GM12865 (cell line): ENCODE results near the gene TIMM44.

Experiments
- DNase-seq: peaks from one replicate; pipeline ENCODE4 v3.0.0; 2010; ENCODE audit warnings: low read depth
- H3K4me3 ChIP-seq: 2 replicates; pipeline ENCODE4 v1.5.1; 2011; ENCODE audit warnings: mild to moderate bottlenecking, low read depth, low read length, control low read depth
- TF ChIP-seq, protein P1 (sequence below): IDR thresholded peaks from 2 replicates; pipeline ENCODE4 v1.5.1; 2011; ENCODE audit warnings: low read length, control low read depth, low read depth, inconsistent platforms; ENCODE audit not compliant: insufficient read depth; ENCODE audit errors: missing control alignments

Gene TIMM44

DNA sequence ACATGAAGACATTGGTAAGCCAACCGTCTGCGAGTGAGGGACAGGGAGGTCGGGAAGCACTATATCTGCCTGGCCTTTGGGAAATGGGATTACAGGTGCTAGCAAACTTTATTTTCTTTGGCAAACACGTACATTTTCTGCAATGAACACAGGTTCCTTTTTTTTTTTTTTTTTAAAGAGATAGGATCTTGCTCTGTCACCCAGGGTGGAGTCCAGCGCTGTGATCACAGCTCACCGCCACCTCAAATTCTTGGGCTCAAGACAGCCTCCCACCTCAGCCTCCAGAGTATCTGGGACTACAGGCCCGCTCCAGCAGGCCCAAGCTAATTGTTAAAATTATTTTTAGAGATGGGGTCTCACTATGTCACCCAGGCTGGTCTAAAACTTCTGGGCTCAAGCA lies 37.7 kb upstream of the TIMM44 start:
- no peak for DNase-seq
- TF ChIP-seq, protein P1, sequence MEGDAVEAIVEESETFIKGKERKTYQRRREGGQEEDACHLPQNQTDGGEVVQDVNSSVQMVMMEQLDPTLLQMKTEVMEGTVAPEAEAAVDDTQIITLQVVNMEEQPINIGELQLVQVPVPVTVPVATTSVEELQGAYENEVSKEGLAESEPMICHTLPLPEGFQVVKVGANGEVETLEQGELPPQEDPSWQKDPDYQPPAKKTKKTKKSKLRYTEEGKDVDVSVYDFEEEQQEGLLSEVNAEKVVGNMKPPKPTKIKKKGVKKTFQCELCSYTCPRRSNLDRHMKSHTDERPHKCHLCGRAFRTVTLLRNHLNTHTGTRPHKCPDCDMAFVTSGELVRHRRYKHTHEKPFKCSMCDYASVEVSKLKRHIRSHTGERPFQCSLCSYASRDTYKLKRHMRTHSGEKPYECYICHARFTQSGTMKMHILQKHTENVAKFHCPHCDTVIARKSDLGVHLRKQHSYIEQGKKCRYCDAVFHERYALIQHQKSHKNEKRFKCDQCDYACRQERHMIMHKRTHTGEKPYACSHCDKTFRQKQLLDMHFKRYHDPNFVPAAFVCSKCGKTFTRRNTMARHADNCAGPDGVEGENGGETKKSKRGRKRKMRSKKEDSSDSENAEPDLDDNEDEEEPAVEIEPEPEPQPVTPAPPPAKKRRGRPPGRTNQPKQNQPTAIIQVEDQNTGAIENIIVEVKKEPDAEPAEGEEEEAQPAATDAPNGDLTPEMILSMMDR, result no peak
- no peak overlapping the region for H3K4me3 ChIP-seq

GRCh38 chr19:7980635-7981121 lies 37.2 kb upstream of the TIMM44 start:
- DNase-seq, result no peak
- TF ChIP-seq, protein P1, result no peak

GRCh38 chr19:7980168-7980567 lies 36.7 kb upstream of the TIMM44 start:
- TF ChIP-seq, protein P1, result no peak
- H3K4me3 ChIP-seq, result no peak overlapping the region
- no peak for DNase-seq

More at GRCh38 chr19:7980635-7981121, 37.2 kb upstream of the TIMM44 start:
- H3K4me3 ChIP-seq, result no peak overlapping the region

DNA sequence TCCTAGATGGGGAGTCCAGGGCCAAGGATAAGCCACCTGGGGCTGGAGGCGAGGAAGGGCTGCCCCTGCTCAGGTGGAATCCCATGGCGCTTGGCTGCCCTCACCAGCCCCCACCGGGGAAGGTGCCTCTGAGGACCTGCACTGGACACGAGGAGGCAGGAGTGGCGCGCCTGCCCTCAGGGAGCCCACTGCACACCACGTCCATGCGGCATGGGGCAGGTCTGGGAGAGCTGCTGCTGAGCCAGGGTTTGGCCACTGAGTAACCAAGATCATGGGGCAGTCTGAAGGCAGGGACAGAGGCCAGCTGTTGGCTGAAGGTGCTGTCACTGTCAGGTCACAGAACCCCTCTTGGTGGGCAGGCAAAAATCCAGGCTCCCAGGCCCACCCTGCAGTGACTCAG lies 36.1 kb upstream of the TIMM44 start:
- TF ChIP-seq, protein P1, result no peak
- no peak overlapping the region for H3K4me3 ChIP-seq
- no peak for DNase-seq

GRCh38 chr19:7979011-7979410 lies 35.5 kb upstream of the TIMM44 start:
- no peak for DNase-seq
- no peak overlapping the region for H3K4me3 ChIP-seq
- TF ChIP-seq, protein P1, result no peak

DNA sequence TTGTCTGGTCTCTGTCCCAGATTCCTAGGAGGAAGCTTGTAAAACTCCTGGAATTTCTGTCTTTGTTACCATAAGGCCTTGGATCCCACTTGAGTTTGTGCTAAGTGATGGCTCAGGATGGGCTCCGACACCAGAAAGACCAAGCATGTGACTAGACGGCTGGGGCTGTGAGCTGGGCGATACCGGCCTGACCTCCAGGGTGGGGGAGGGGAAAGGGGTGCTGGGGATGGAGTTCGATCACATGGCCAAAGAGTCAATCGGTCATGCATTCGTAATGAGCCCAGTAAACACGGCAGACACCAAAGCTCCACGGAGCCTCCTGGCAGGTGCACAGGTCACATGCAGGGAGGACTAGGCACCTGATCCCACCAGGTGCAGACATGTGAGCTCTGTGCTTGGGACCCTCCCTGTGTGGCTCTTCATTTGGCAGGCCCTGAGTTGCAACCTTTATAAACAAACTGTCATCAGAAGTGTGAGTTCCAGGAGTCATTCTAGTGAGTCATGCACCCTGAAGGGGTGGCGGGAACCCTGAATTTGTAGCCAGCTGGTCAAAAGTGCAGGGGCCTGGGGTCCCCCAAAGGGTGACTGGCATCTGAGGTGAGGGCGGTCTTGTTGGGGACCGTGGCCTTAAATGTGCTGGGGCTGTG lies 34.8 kb upstream of the TIMM44 start:
- no peak overlapping the region for H3K4me3 ChIP-seq
- no peak for DNase-seq
- TF ChIP-seq, protein P1, result no peak

GRCh38 chr19:7977723-7978040 lies 34.2 kb upstream of the TIMM44 start:
- no peak overlapping the region for H3K4me3 ChIP-seq
- no peak for DNase-seq
- TF ChIP-seq, protein P1, result no peak
